Lung (tissue), 12 donors: ENCODE measurements around the gene SENP7. TPM values are rescaled to one million over a fixed set of nuclear protein-coding genes. Genes with fewer than 3 reads are reported as not detected.

Experiments
- ATAC-seq: fragments of 200-7000 bp; cut with Tn5 transposase; one replicate; pipeline ENCODE4 v1.9.1; 2020; ENCODE audit warnings: moderate number of reproducible peaks; ENCODE audit not compliant: insufficient read depth, low FRiP score
- DNase-seq, 3 donors: peaks; one replicate each; pipeline ENCODE4 v3.0.0-alpha.2; 2013 to 2017
- H3K27ac ChIP-seq, 2 donors: one replicate each; pipeline ENCODE4 v1.5.1; 2013; ENCODE audit warnings: mild to moderate bottlenecking in 2 of 2, moderate library complexity in 2 of 2, control low read depth in 1 of 2, inconsistent platforms in 1 of 2, low read depth in 1 of 2, low read length in 1 of 2
- H3K27me3 ChIP-seq, 3 donors: one replicate each; pipeline ENCODE4 v1.5.1; 2013; ENCODE audit warnings: low read length in 2 of 3; ENCODE audit not compliant: control insufficient read depth in 3 of 3, insufficient read depth in 3 of 3
- H3K36me3 ChIP-seq, 4 donors: one replicate each; pipeline ENCODE4 v1.5.1; 2013; ENCODE audit warnings: low read length in 4 of 4, mild to moderate bottlenecking in 1 of 4, moderate library complexity in 1 of 4; ENCODE audit not compliant: control insufficient read depth in 4 of 4, insufficient read depth in 4 of 4
- H3K4me1 ChIP-seq, 5 donors: one replicate each; pipeline ENCODE4 v1.5.1; 2013; ENCODE audit warnings: low read length in 5 of 5, mild to moderate bottlenecking in 2 of 5, moderate library complexity in 1 of 5; ENCODE audit not compliant: control insufficient read depth in 5 of 5, insufficient read depth in 5 of 5
- H3K4me3 ChIP-seq: one replicate; pipeline ENCODE4 v1.5.1; 2013; ENCODE audit warnings: mild to moderate bottlenecking, control low read depth, moderate library complexity
- H3K9ac ChIP-seq, 2 donors: one replicate each; pipeline ENCODE4 v1.5.1; 2013; ENCODE audit warnings: low read length in 2 of 2, control low read depth in 1 of 2; ENCODE audit not compliant: insufficient read depth in 1 of 2
- H3K9me3 ChIP-seq, 4 donors: one replicate each; pipeline ENCODE4 v1.5.1; 2013; ENCODE audit warnings: low read length in 3 of 4, mild to moderate bottlenecking in 1 of 4, moderate library complexity in 1 of 4; ENCODE audit not compliant: control insufficient read depth in 4 of 4, insufficient read depth in 3 of 4
- CTCF ChIP-seq: IDR thresholded peaks from 2 replicates; pipeline ENCODE4 v1.5.1; 2012; ENCODE audit warnings: mild to moderate bottlenecking; ENCODE audit errors: control extremely low read depth, extremely low read depth
- WGBS, 2 donors: extraction: QIAGEN DNeasy Blood & Tissue Kit; methylation state at CpG; one replicate each; pipeline ENCODE4 v1.1.7; 2013; 5-methylcytosine and 5-hydroxymethylcytosine counted together
- polyA plus RNA-seq, 2 donors: library from polyadenylated mRNA; stranded (reverse); fragments of 200-250 nt; gene quantifications; one replicate each; pipeline ENCODE4 v1.2.1, GENCODE V29; 2013
- total RNA-seq, 2 donors: library from RNA; depleted of rRNA in 1 of 2; stranded (reverse); fragments of >200 nt in 1 of 2; gene quantifications; one replicate each; pipeline ENCODE4 v1.2.1, GENCODE V29; 2014 to 2021
- donor health status: control.
- donor health status: control.
- donor health status: Bipolar disorder and iron deficiency.
- donor health status: healthy.
- donor health status: DM: yes; HTN: yes; CAD: no.

Gene SENP7
- total and polyA plus RNA-seq, 4 donors = 6.0 to 73.9 (median 11.8) TPM

- no peak for DNase-seq
- no peak overlapping the region for H3K27ac ChIP-seq
- no peak for TF ChIP-seq CTCF
- no peaks in the 10 kb centered on the region for H3K9me3 ChIP-seq
- no peak overlapping the region for H3K9ac ChIP-seq
- 41 to 44% methylated on average over 4 of the region's 4 CpGs for WGBS, 2 donors
- H3K27me3 ChIP-seq = peaks cover 0 to 4% (median 0%) of the 10 kb centered on the region in 3 donors
- H3K4me3 ChIP-seq = no peak overlapping the region
- H3K4me1 ChIP-seq = no peaks in the 10 kb centered on the region
- no peaks in the 10 kb centered on the region for H3K36me3 ChIP-seq
- no peak for ATAC-seq
Observed at GRCh38 chr3:101521211-101521701, 8.2 kb upstream of the SENP7 start.

GRCh38 chr3:101519685-101520365 is 6.8 kb upstream of the SENP7 start:
- Histone ChIP-seq H3K9ac (no peak overlapping the region), H3K36me3 (no peaks in the 10 kb centered on the region), H3K4me3 (no peak overlapping the region), H3K4me1 (no peaks in the 10 kb centered on the region), H3K9me3 (no peaks in the 10 kb centered on the region), H3K27ac (no peak overlapping the region), H3K27me3 (peaks cover 0 to 4% (median 0%) of the 10 kb centered on the region in 3 donors)
- DNase-seq = no peak
- WGBS, 2 donors = 84 to 91% methylated on average over 6 of the region's 6 CpGs
- ATAC-seq = no peak
- no peak for TF ChIP-seq CTCF

GRCh38 chr3:101518421-101518871 is 5.4 kb upstream of the SENP7 start:
- ATAC-seq = no peak
- WGBS, 2 donors = 82 to 92% methylated on average over 3 of the region's 3 CpGs

More at GRCh38 chr3:101518421-101518871, 5.4 kb upstream of the SENP7 start:
- no peaks in the 10 kb centered on the region for H3K9me3 ChIP-seq
- TF ChIP-seq CTCF = no peak
- no peak for DNase-seq
- no peak overlapping the region for H3K27ac ChIP-seq
- no peaks in the 10 kb centered on the region for H3K4me1 ChIP-seq
- no peak overlapping the region for H3K9ac ChIP-seq
- H3K36me3 ChIP-seq = no peaks in the 10 kb centered on the region
- H3K4me3 ChIP-seq = no peak overlapping the region
- peaks cover 0 to 4% (median 0%) of the 10 kb centered on the region in 3 donors for H3K27me3 ChIP-seq
